PC-9 (cell line): Measurements from ENCODE around the gene EFHC1. TPM values are rescaled to one million over a fixed set of nuclear protein-coding genes. Genes with fewer than 3 reads are reported as not detected.

ENCODE experiments used
- BruUV-seq: library from RNA; stranded (reverse); fragments of 400-500 nt; replicated peaks from 2 replicates; lab custom pipeline; 2021; lab: Mats Ljungman, UMichigan
- CTCF ChIA-PET: fragments of 300-600 bp; sonication (Branson Sonifier 250); formaldehyde crosslinking; loops from one replicate; lab custom pipeline; 2022; ENCODE audit warnings: antibody characterized with exemption; lab: Charles Lee
- POLR2A ChIA-PET: fragments of 300-600 bp; sonication (Branson Sonifier 250); formaldehyde crosslinking; loops from one replicate; lab custom pipeline; 2022; ENCODE audit warnings: antibody characterized with exemption; ENCODE audit not compliant: unreplicated experiment; lab: Charles Lee
- DNase-seq, 2 experiments: peaks; one replicate each; pipeline versions ENCODE4 v3.0.0 to v3.0.0-alpha.2; 2015 to 2022; ENCODE audit warnings: mixed read lengths in 1 of 2
- H2AFZ ChIP-seq: fragments of 200-600 bp; sonication (generic); 2 replicates; pipeline ENCODE4 v1.8.1; 2017; ENCODE audit warnings: antibody characterized with exemption
- H3F3A ChIP-seq: fragments of 200-600 bp; sonication (generic); 2 replicates; pipeline ENCODE4 v1.8.1; 2017; ENCODE audit warnings: antibody characterized with exemption, mild to moderate bottlenecking, low read depth; ENCODE audit not compliant: insufficient read depth
- H3K27ac ChIP-seq: fragments of 200-600 bp; sonication (generic); 2 replicates; pipeline ENCODE4 v1.6.1; 2016; ENCODE audit warnings: mixed run types
- H3K27me3 ChIP-seq: fragments of 200-600 bp; sonication (generic); 2 replicates; pipeline ENCODE4 v1.6.1; 2016; ENCODE audit warnings: low read depth, mixed run types; ENCODE audit not compliant: insufficient read depth
- H3K36me3 ChIP-seq: fragments of 200-600 bp; sonication (generic); 2 replicates; pipeline ENCODE4 v1.6.1; 2016; ENCODE audit warnings: low read depth, mixed run types
- H3K4me1 ChIP-seq: fragments of 200-600 bp; sonication (generic); replicated peaks from 2 replicates; pipeline ENCODE4 v1.6.1; 2016; ENCODE audit warnings: mixed run types; ENCODE audit not compliant: insufficient read depth
- H3K4me2 ChIP-seq: fragments of 200-600 bp; sonication (generic); 2 replicates; pipeline ENCODE4 v1.6.1; 2017; ENCODE audit warnings: mixed run types
- H3K4me3 ChIP-seq: fragments of 200-600 bp; sonication (generic); 2 replicates; pipeline ENCODE4 v1.6.1; 2016; ENCODE audit warnings: mixed run types
- H3K79me2 ChIP-seq: fragments of 200-600 bp; sonication (generic); 2 replicates; pipeline ENCODE4 v1.6.1; 2017; ENCODE audit warnings: low read depth, mixed run types
- H3K9me2 ChIP-seq: fragments of 200-600 bp; sonication (generic); 2 replicates; pipeline ENCODE4 v1.8.1; 2017; ENCODE audit warnings: mild to moderate bottlenecking; ENCODE audit not compliant: insufficient read depth
- H3K9me3 ChIP-seq: fragments of 200-600 bp; sonication (generic); 2 replicates; pipeline ENCODE4 v1.8.1; 2016; ENCODE audit warnings: low read depth; ENCODE audit not compliant: insufficient read depth
- H4K20me1 ChIP-seq: fragments of 200-600 bp; sonication (generic); 2 replicates; pipeline ENCODE4 v1.8.1; 2017; ENCODE audit not compliant: insufficient read depth
- CTCF ChIP-seq: fragments of 200-600 bp; sonication (generic); conservative IDR thresholded peaks from 2 replicates; pipeline ENCODE4 v1.6.1; 2017; ENCODE audit warnings: mixed run types, antibody characterized with exemption, mild to moderate bottlenecking, moderate library complexity
- EZH2 ChIP-seq: fragments of 200-600 bp; sonication (generic); IDR thresholded peaks from 2 replicates; pipeline ENCODE4 v1.8.0; 2017; ENCODE audit warnings: antibody characterized with exemption, low read depth
- intact Hi-C: fragments of 100-400 bp; cut with micrococcal nuclease; formaldehyde crosslinking; loops from one replicate; pipeline ENCODE4 v1.10.0; 2022; ENCODE audit not compliant: unreplicated experiment
- total RNA-seq: library from RNA; stranded (reverse); gene quantifications from 2 replicates; pipeline ENCODE4 v1.2.3, GENCODE V29; 2021

The EFHC1 gene
- total RNA-seq, 1 experiment from 2014 or later, result 45.0 TPM

- no TSS peak for BruUV-seq
- Histone ChIP-seq H4K20me1 (no peaks in the 10 kb centered on the region), H3K79me2 (no peaks in the 10 kb centered on the region), H3K4me3 (no peak overlapping the region), H3F3A (no peaks in the 10 kb centered on the region; the same call in 1 of the 2 replicates), H3K27ac (no peak overlapping the region), H3K9me2 (no peaks in the 10 kb centered on the region), H3K9me3 (no peaks in the 10 kb centered on the region), H3K4me1 (no peaks in the 10 kb centered on the region), H3K27me3 (no peaks in the 10 kb centered on the region), H2AFZ (no peak overlapping the region), H3K4me2 (no peak overlapping the region), H3K36me3 (no peaks in the 10 kb centered on the region)
- POLR2A ChIA-PET, result no interaction called here
- intact Hi-C loops, result loop anchor here (2.0 kb wide), 1 partner anchor 16 kb away; no protein-coding TSS in a partner anchor
- no peak for DNase-seq
- TF ChIP-seq CTCF (no peak), EZH2 (no peak)
- CTCF ChIA-PET, result no interaction called here
Measured at GRCh38 chr6:52538252-52538900, 118.2 kb downstream of the EFHC1 start.

GRCh38 chr6:52538901-52539354 is 118.8 kb downstream of the EFHC1 start:
- POLR2A ChIA-PET, result no interaction called here
- Histone ChIP-seq H3K9me2 (no peaks in the 10 kb centered on the region), H3K27me3 (no peaks in the 10 kb centered on the region), H3K9me3 (no peaks in the 10 kb centered on the region), H4K20me1 (no peaks in the 10 kb centered on the region), H2AFZ (no peak overlapping the region), H3F3A (no peaks in the 10 kb centered on the region; the same call in 1 of the 2 replicates), H3K4me3 (no peak overlapping the region), H3K4me2 (no peak overlapping the region), H3K79me2 (no peaks in the 10 kb centered on the region), H3K36me3 (no peaks in the 10 kb centered on the region), H3K27ac (no peak overlapping the region), H3K4me1 (peaks cover 4% of the 10 kb centered on the region; the same call in 1 of the 2 replicates)
- DNase-seq, result no peak
- no TSS peak for BruUV-seq
- CTCF ChIA-PET, result no interaction called here
- TF ChIP-seq CTCF (no peak), EZH2 (no peak)
- intact Hi-C loops, result loop anchor here (2.0 kb wide), 1 partner anchor 16 kb away; no protein-coding TSS in a partner anchor

GRCh38 chr6:52539607-52540006 is 119.5 kb downstream of the EFHC1 start:
- Histone ChIP-seq H4K20me1 (no peaks in the 10 kb centered on the region), H3K9me3 (no peaks in the 10 kb centered on the region), H3K4me3 (no peak overlapping the region), H2AFZ (no peak overlapping the region), H3K9me2 (no peaks in the 10 kb centered on the region), H3K36me3 (no peaks in the 10 kb centered on the region), H3K27ac (no peak overlapping the region), H3K4me2 (no peak overlapping the region), H3K4me1 (peaks cover 10% of the 10 kb centered on the region; the same call in 1 of the 2 replicates), H3K79me2 (no peaks in the 10 kb centered on the region), H3K27me3 (no peaks in the 10 kb centered on the region), H3F3A (no peaks in the 10 kb centered on the region; the same call in 1 of the 2 replicates)
- no peak for TF ChIP-seq CTCF
- no peak for TF ChIP-seq EZH2
- CTCF ChIA-PET, result no interaction called here
- intact Hi-C loops, result loop anchor here (2.0 kb wide), 1 partner anchor 17 kb away; no protein-coding TSS in a partner anchor
- BruUV-seq, result no TSS peak
- no peak for DNase-seq
- POLR2A ChIA-PET, result no interaction called here
